Suprapubic skin (tissue), 4 donors: ENCODE results near the gene MADD. TPM values are rescaled to one million over a fixed set of nuclear protein-coding genes. Genes with fewer than 3 reads are reported as not detected.

Source experiments
- DNase-seq, 2 donors: peaks; one replicate each; pipeline ENCODE4 v3.0.0-alpha.2; 2019; ENCODE audit warnings: low spot score in 2 of 2
- H3K27ac ChIP-seq: fragments of 200-600 bp; sonication (generic); one replicate; pipeline ENCODE4 v1.5.1; 2019
- H3K27me3 ChIP-seq: fragments of 200-600 bp; sonication (generic); one replicate; pipeline ENCODE4 v1.5.1; 2019
- H3K36me3 ChIP-seq: fragments of 200-600 bp; sonication (generic); one replicate; pipeline ENCODE4 v1.5.1; 2019
- H3K4me1 ChIP-seq: fragments of 200-600 bp; sonication (generic); one replicate; pipeline ENCODE4 v1.5.1; 2019
- H3K4me3 ChIP-seq: fragments of 200-600 bp; sonication (generic); one replicate; pipeline ENCODE4 v1.5.1; 2019; ENCODE audit warnings: mild to moderate bottlenecking
- H3K9me3 ChIP-seq: fragments of 200-600 bp; sonication (generic); one replicate; pipeline ENCODE4 v1.5.1; 2019
- CTCF ChIP-seq, 2 donors: fragments of 200-600 bp in 1 of 2; fragments of 450-650 bp in 1 of 2; sonication (generic) in 1 of 2; IDR thresholded peaks; one replicate each; pipeline ENCODE4 v1.5.1; 2016 to 2019; ENCODE audit warnings: antibody characterized with exemption in 2 of 2, mild to moderate bottlenecking in 1 of 2, moderate library complexity in 1 of 2
- EP300 ChIP-seq: sonication (generic); formaldehyde crosslinking; IDR thresholded peaks from one replicate; pipeline ENCODE4 v1.6.1; 2017; ENCODE audit warnings: antibody characterized with exemption
- POLR2A ChIP-seq, 2 donors: fragments of 450-650 bp; IDR thresholded peaks; one replicate each; pipeline ENCODE4 v1.6.1; 2017; ENCODE audit warnings: antibody characterized with exemption in 2 of 2, mild to moderate bottlenecking in 2 of 2, moderate library complexity in 2 of 2
- POLR2AphosphoS5 ChIP-seq, 3 donors: sonication (generic); formaldehyde crosslinking; IDR thresholded peaks; one replicate each; pipeline ENCODE4 v1.6.1; 2017; ENCODE audit warnings: antibody characterized with exemption in 3 of 3
- WGBS: methylation state at CpG from one replicate; pipeline ENCODE4 v1.1.5; 2018; 5-methylcytosine and 5-hydroxymethylcytosine counted together
- total RNA-seq, 4 donors: library from RNA; depleted of rRNA; stranded (reverse); fragments of >200 nt; gene quantifications; one replicate each; pipeline ENCODE4 v1.1.0, GENCODE V29; 2016

Gene MADD
- total RNA-seq, 4 donors from 2014 or later, result 47.1 to 91.1 (median 71.3) TPM

- Histone ChIP-seq H3K4me1 (peaks cover 8% of the 10 kb centered on the region), H3K27me3 (no peaks in the 10 kb centered on the region), H3K27ac (peak within 1 kb of the TSS; percentile 71), H3K9me3 (no peaks in the 10 kb centered on the region), H3K4me3 (peak within 1 kb of the TSS; percentile 42), H3K36me3 (no peaks in the 10 kb centered on the region)
- peak in 1 of 2 donors; percentile 70 for DNase-seq
- no peak for TF ChIP-seq POLR2AphosphoS5 (IDR thresholded peaks at IDR 0.05)
- TF ChIP-seq CTCF (IDR thresholded peaks at IDR 0.05), result no peak
- peak in 1 of 2 donors; percentile 43 for TF ChIP-seq POLR2A (IDR thresholded peaks at IDR 0.05)
- WGBS, result 73% methylated on average over 17 of the region's 31 CpGs
Observed at GRCh38 chr11:47378010-47378835, 108.3 kb downstream of the MADD start, which contains the start of gene SPI1. SPI1 (minus strand) TSS chr11:47378547; CDS start chr11:47378353, 194 bp downstream.

GRCh38 chr11:47378836-47379170 lies 108.9 kb downstream of the MADD start:
- Histone ChIP-seq H3K4me3 (no peak overlapping the region), H3K36me3 (no peaks in the 10 kb centered on the region), H3K27ac (peak overlapping the region; percentile 71), H3K4me1 (peaks cover 6% of the 10 kb centered on the region), H3K27me3 (no peaks in the 10 kb centered on the region), H3K9me3 (no peaks in the 10 kb centered on the region)
- no peak for TF ChIP-seq CTCF (IDR thresholded peaks at IDR 0.05)
- TF ChIP-seq POLR2AphosphoS5 (IDR thresholded peaks at IDR 0.05), result no peak
- TF ChIP-seq POLR2A (IDR thresholded peaks at IDR 0.05), result no peak
- TF ChIP-seq EP300, result no peak
- DNase-seq, result no peak

- Histone ChIP-seq H3K4me1 (peaks cover 3% of the 10 kb centered on the region), H3K36me3 (no peaks in the 10 kb centered on the region), H3K27ac (no peak overlapping the region), H3K27me3 (no peaks in the 10 kb centered on the region), H3K4me3 (no peak overlapping the region), H3K9me3 (no peaks in the 10 kb centered on the region)
- TF ChIP-seq CTCF (IDR thresholded peaks at IDR 0.05), result no peak
- TF ChIP-seq EP300, result no peak
- no peak for TF ChIP-seq POLR2AphosphoS5 (IDR thresholded peaks at IDR 0.05)
- TF ChIP-seq POLR2A (IDR thresholded peaks at IDR 0.05), result no peak
- no peak for DNase-seq
- WGBS, result 92% methylated on average over 2 of the region's 2 CpGs
Observed at GRCh38 chr11:47379317-47379716, 109.4 kb downstream of the MADD start.

Other genes with a start within 250 kb of the MADD start
- 100 to 1,000 TPM; 178 to 248 (median 201) TPM for gene ARFGAP2, start 93.3 kb upstream of the MADD start, total RNA-seq
- gene PACSIN3, start 83.7 kb upstream of the MADD start, total RNA-seq, result 10 to 100 TPM; 42.5 to 59.3 (median 53.5) TPM
- 100 to 1,000 TPM in 1 of 4 donors, 10 to 100 TPM in 3; 53.4 to 193 (median 71.8) TPM for gene DDB2, start 55.2 kb upstream of the MADD start, total RNA-seq
- gene ACP2, start 21.3 kb upstream of the MADD start, total RNA-seq, result 10 to 100 TPM; 22.9 to 28.0 (median 24.6) TPM
- gene NR1H3, start 12.1 kb upstream of the MADD start, total RNA-seq, result 10 to 100 TPM; 17.5 to 27.0 (median 25.0) TPM
- gene MYBPC3, start 82.6 kb downstream of the MADD start, total RNA-seq, result under 1 TPM in 2 of 4 donors, not detected in 2; 0.21 to 0.57 TPM
- gene SPI1, start 108.4 kb downstream of the MADD start, total RNA-seq, result 10 to 100 TPM in 2 of 4 donors, 1 to 10 TPM in 2; 4.7 to 13.4 (median 9.8) TPM
- 10 to 100 TPM; 45.5 to 53.8 (median 52.3) TPM for gene SLC39A13, start 138.5 kb downstream of the MADD start, total RNA-seq
- gene PSMC3, start 156.3 kb downstream of the MADD start, total RNA-seq, result 100 to 1,000 TPM in 3 of 4 donors, 10 to 100 TPM in 1; 52.5 to 124 (median 103) TPM
- gene RAPSN, start 179.0 kb downstream of the MADD start, total RNA-seq, result 1 to 10 TPM in 2 of 4 donors, under 1 TPM in 1, not detected in 1; 0.59 to 4.6 (median 1.0) TPM